ENCODE data around the gene ABCA6.

ABCA6 gene

DNA sequence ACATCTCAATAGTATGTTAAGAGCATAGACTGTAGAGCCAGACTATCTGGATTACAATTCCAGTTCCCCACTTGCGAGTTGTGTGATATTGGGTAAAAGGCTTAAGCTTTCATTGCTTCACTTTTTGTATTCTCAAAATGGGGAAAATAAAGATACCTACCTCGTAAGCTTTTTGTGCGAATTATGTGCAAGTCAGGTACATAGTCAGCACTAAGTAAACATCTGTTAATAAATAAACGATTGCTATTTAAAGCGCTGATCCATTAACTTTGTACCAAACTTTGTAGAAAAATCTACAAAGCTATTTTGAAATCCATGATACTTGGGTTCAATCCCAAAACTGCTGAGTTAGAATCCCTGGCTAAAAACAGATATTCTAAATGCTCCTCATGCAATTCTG, 19.6 kb downstream of the ABCA6 start:
- TF ChIP-seq, protein P1, sequence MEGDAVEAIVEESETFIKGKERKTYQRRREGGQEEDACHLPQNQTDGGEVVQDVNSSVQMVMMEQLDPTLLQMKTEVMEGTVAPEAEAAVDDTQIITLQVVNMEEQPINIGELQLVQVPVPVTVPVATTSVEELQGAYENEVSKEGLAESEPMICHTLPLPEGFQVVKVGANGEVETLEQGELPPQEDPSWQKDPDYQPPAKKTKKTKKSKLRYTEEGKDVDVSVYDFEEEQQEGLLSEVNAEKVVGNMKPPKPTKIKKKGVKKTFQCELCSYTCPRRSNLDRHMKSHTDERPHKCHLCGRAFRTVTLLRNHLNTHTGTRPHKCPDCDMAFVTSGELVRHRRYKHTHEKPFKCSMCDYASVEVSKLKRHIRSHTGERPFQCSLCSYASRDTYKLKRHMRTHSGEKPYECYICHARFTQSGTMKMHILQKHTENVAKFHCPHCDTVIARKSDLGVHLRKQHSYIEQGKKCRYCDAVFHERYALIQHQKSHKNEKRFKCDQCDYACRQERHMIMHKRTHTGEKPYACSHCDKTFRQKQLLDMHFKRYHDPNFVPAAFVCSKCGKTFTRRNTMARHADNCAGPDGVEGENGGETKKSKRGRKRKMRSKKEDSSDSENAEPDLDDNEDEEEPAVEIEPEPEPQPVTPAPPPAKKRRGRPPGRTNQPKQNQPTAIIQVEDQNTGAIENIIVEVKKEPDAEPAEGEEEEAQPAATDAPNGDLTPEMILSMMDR (IDR thresholded peaks at IDR 0.05; ENCODE audit: insufficient read depth, low read length, missing control alignments) = no peak
- ChIA-PET CTCF (no interaction called here), POLR2A (no interaction called here)
- no peak for DNase-seq (ENCODE audit: low read depth, low spot score)
- no peak overlapping the region for H3K4me3 ChIP-seq (ENCODE audit: low read depth, low read length)

DNA sequence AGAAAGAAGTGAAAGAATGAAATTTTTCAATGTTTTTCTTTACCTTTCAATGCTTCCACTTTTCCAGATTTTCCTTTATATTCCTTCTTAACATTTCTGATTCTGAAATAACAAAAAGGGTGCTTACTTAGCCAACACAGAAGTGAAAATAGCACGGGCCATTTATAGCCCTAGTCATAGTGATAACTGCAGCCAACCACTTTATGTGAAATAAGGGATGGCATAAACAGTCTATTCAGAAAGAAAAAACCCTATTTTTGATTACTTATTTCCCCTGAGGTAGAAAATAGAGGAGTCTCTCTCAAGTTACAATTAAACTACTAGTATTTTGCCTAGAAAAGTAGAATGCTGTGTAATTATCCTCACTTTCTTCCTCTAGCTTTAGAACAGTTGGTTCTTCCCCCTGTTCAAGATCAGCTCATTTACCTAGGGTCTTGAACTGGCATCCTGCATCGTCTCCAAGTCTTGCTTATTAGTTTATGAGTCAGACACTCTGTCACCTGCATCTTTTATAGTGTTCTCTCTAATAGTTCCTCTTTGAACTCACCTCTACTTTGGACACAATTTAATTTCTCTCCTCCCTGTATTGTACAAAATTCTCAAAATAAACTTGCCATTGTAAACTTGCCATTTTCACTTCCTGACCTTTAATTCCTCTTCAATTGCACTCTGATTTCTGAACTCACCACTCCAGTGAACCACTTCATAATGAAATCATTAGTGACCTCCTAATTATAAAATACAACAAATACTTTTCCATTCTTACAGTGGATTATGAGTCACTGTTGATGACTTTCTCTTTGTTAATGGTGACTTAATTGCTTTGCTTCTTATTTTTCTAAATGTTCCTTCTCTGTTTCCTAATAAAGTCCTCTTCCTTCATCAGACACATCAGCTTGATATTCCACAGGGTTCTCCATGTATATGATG, 23.6 kb downstream of the ABCA6 start:
- H3K4me3 ChIP-seq (ENCODE audit: low read depth, low read length) = no peak overlapping the region
- ChIA-PET CTCF (no interaction called here), POLR2A (no interaction called here)
- TF ChIP-seq, protein P1 (IDR thresholded peaks at IDR 0.05; ENCODE audit: insufficient read depth, low read length, missing control alignments) = no peak
- DNase-seq (ENCODE audit: low read depth, low spot score) = no peak

DNA sequence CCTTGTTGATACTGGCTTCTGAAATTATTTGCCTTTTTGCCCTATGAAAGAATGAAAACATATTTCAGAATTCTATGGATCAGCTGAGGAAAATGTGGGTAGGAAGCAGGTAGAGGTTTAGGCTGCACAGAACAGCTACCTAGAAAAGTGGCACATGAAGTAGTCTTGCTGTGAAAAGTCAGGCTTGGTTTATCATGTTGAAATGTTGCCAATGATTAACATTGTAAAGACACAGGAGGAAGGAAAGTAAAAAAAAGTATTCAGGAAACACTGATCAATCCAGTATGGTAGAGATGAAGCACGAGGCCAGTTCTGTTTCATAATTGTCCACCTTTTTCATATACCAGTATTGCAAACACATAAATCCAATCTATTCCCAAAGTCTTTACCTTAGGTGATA, 29.9 kb downstream of the ABCA6 start:
- POLR2A ChIA-PET = no interaction called here
- CTCF ChIA-PET = no interaction called here
- TF ChIP-seq, protein P1 (IDR thresholded peaks at IDR 0.05; ENCODE audit: insufficient read depth, low read length, missing control alignments) = no peak
- no peak for DNase-seq (ENCODE audit: low read depth, low spot score)
- no peak overlapping the region for H3K4me3 ChIP-seq (ENCODE audit: low read depth, low read length)

DNA sequence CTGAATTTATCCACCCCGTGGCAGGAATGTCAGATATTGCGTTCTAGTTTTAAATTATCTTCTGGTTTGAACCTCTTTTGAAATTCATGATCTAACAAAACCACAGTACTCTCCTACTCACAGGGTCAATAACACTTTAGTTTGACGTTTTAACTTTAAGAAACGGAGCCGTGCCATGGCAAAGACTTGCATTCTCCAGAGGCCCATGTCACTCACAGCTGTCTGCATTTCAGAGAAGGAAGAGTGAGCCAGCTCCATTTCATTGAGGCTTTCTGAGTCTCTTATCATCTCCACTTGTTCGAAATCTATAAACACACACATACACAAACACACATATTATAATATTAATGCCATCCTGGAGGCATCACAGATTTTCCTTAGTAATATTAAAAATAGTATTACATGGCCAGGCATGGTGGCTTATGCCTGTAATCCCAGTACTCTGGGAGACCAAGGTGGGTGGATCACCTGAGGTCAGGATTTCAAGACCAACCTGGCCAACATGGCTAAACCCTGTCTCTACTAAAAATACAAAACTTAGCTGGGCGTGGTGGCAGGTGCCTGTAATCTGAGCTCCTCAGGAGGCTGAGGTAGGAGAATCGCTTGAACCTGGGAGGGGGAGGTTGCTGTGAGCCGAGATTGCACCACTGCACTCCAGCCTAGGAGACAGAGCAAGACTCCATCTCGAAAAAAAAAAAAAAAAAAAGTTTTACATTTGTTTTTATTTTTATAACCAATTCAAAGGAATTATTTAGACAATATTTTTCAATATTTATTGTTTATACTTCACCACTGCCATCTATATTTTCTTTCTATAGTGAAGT, 35.6 kb downstream of the ABCA6 start:
- ChIA-PET POLR2A (no interaction called here), CTCF (no interaction called here)
- no peak overlapping the region for H3K4me3 ChIP-seq (ENCODE audit: low read depth, low read length)
- TF ChIP-seq, protein P1 (IDR thresholded peaks at IDR 0.05; ENCODE audit: insufficient read depth, low read length, missing control alignments) = no peak
- no peak for DNase-seq (ENCODE audit: low read depth, low spot score)

DNA sequence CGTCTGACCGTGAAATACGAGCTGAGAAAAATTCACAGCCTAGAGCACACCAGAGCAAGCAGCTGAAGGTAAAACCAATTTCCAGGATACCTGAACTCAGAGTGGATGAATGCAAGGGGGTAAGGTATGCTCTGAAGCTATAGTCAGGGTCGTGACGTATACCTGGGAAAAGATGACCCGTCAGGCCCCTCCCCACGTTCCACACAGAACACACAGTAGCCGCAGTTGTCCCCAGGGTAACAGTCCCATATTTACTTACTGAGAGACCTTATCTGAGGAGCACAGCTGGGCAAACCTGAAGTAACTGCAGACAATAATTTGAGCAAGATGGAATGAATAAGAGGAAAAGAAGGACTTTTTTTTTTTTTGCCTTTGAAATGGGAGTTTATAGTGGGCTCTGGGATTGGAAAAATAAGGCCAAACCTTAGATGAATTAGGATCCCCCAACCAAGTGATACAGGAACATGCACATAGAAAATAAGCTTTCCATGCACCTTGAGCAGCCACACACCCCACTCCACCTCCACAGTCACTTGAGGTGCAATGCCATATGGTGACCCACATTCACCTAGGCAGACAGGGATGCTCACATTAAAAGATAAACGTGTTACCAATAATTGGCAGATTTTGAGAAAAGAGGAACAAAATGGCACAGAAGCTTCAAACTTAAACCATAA, 38.0 kb downstream of the ABCA6 start:
- POLR2A ChIA-PET = no interaction called here
- CTCF ChIA-PET = interaction anchor here (0.8 kb wide), 1 partner anchor 19 kb away, joined by 3 read pairs; no protein-coding TSS in a partner anchor

More for the DNA sequence above, 38.0 kb downstream of the ABCA6 start:
- TF ChIP-seq, protein P1 (IDR thresholded peaks at IDR 0.05; ENCODE audit: insufficient read depth, low read length, missing control alignments) = no peak
- no peak for DNase-seq (ENCODE audit: low read depth, low spot score)
- no peak overlapping the region for H3K4me3 ChIP-seq (ENCODE audit: low read depth, low read length)
